ENCODE measurements around the gene SVIL.

DNA sequence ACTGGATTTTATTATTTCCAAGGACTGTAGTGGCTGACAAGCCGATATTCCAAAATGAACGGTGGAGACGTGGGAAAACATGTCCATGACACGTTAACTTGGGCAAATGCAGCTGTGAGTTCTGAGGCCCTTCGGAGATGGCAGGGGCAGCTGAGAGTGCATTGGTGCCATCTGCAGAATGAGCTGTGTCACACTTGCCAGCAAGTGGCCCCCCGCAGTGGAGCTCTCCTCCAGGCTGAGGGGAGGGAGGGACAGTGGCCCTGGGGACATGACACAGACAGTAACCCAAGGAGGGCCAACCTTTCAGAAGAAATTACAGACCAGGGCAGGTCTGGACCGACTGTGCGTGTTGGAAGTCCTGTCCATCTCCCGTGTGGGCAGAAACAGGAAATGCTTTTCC, 139.4 kb downstream of the SVIL start:
- no peak for TF ChIP-seq POLR2A (IDR thresholded peaks at IDR 0.05)
- TF ChIP-seq, protein P1, sequence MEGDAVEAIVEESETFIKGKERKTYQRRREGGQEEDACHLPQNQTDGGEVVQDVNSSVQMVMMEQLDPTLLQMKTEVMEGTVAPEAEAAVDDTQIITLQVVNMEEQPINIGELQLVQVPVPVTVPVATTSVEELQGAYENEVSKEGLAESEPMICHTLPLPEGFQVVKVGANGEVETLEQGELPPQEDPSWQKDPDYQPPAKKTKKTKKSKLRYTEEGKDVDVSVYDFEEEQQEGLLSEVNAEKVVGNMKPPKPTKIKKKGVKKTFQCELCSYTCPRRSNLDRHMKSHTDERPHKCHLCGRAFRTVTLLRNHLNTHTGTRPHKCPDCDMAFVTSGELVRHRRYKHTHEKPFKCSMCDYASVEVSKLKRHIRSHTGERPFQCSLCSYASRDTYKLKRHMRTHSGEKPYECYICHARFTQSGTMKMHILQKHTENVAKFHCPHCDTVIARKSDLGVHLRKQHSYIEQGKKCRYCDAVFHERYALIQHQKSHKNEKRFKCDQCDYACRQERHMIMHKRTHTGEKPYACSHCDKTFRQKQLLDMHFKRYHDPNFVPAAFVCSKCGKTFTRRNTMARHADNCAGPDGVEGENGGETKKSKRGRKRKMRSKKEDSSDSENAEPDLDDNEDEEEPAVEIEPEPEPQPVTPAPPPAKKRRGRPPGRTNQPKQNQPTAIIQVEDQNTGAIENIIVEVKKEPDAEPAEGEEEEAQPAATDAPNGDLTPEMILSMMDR (IDR thresholded peaks at IDR 0.05 in 8 of 11, conservative IDR thresholded peaks at IDR 0.05 in 3 of 11) = no peak
- TF ChIP-seq POLR2AphosphoS5 (IDR thresholded peaks at IDR 0.05) = no peak

Measured in spleen (tissue), 7 donors.